RCC 7860 (cell line): ENCODE data around the gene ATP6V1C2.
"Not testable (repeated sequence)": the region's sequence is repeated elsewhere in the genome, so short reads cannot be mapped to it uniquely, and the experiment has no call there.

Experiments used
- DNase-seq: peaks from one replicate; pipeline ENCODE4 v3.0.0-alpha.2; 2015; ENCODE audit warnings: low spot score
- FAIRE-seq: peaks from 2 replicates; lab custom pipeline; 2012; peaks lifted over from hg19 to GRCh38; lab: Jason Lieb, UNC

Gene ATP6V1C2

DNA sequence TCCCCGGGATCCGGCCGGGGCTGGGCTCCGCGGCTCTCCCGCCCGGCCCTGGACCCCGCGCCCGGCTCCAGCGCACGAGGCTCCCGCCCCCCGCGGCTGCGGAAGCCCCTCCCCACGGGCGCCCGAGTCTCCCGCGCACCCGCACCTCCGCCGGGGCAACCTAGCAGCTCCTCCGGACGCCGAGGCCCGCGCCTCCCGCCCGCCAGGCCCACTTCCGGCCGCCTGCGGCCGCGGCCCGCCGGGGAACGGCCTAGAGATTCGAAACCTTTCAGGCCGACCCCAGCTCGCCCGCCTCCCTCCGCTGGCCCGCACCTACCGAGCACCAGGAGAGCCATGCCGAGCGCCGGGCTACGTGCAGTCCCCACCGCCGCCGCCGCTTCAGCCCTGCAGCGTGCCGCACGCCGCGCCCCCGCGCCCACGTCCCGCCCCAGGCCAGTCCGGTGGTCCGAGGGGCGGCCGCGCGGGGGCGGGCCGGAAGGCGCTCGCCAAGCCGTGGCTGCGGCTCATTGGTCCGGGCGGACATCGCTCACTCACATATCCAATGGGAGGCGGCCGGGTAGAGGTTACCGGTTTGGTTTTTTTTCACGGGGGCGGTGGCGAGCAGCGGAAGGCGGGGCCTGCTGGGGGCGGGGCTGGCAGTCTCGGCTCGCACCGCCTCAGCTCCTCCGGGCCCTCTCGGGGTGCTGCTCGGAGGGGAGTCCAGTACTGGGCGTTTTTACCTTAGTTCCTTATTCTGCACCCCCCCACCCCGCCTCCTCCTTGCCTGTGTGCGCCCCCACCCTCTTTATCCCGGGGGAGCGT is 91.1 kb downstream of the ATP6V1C2 start, which contains the start of gene PDIA6:
TSS of gene PDIA6 (minus strand) at position 424 of the 801 bp plus-strand sequence. CDS start at position 335, 89 bp downstream.
- FAIRE-seq, result no peak
- DNase-seq, result peak; percentile 88

DNA sequence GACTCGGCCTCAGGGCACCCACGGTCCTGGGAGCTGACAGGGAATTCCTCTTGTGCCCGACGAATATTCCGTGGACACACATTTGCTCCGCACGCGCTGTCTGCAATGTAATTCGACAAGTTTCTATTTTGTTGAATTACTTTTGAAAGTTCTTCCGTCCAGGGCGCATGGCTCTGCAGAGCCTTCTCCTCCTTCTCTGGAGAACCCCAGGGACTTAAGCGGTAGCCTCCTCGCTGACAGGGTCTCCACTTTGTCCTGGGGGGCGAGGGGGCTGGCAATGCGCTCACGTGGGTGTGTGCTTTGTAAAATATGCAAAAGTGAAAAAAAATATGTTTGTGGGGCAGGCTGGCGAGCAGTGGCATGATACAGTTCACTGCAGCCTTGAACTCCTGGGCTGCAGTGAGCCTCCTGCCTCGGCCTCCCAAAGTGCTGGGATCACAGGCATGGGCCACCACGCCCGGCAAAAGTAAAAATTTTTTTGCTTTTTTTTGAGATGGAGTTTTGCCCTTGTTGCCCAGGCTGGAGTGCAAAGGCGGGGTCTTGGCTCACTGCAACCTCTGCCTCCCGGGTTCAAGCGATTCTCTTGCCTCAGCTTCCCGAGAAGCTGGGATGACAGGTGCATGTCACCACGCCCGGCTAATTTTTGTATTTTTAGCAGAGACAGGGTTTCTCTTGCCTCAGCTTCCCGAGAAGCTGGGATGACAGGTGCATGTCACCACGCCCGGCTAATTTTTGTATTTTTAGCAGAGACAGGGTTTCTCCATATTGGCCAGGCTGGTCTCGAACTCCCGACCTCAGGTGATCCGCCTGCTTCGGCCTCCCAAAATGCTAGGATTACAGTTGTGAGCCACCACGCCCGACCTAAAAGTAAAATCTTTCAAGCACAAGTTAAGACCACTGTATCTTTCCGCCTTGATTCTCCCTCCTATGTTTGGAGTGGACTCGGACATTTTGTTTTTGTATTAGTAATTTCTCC is 92.0 kb downstream of the ATP6V1C2 start:
- DNase-seq, FAIRE-seq: not testable (repeated sequence)

- DNase-seq, result no peak
- FAIRE-seq, result no peak
Measured at GRCh38 chr2:10814142-10814541, 92.7 kb downstream of the ATP6V1C2 start.

GRCh38 chr2:10814571-10815331 is 93.3 kb downstream of the ATP6V1C2 start:
- FAIRE-seq, result no peak
- DNase-seq, result no peak

GRCh38 chr2:10817413-10817812 is 96.0 kb downstream of the ATP6V1C2 start:
- FAIRE-seq (no peak), DNase-seq (no peak)

- FAIRE-seq, DNase-seq: not testable (repeated sequence)
Measured at GRCh38 chr2:10818305-10818704, 96.9 kb downstream of the ATP6V1C2 start.

DNA sequence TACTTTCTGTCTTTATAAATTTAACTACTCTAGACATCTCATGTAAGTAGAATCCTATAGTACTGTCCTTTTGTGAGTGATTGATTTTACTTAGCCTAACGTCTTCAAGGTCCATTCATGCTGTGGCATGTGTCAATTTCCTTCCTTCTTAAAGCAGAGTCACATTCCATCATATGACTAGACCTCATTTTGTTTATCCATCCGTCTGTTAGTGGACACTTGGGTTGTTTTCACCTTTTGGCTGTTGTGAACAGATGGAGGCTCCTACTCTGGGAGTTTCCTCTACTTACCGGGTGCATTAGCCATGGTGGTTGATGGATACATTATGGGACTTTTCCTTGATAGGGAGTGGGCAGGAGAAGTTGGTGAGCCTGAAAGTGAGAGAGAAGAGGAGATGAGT is 97.6 kb downstream of the ATP6V1C2 start:
- no peak for DNase-seq
- no peak for FAIRE-seq

DNA sequence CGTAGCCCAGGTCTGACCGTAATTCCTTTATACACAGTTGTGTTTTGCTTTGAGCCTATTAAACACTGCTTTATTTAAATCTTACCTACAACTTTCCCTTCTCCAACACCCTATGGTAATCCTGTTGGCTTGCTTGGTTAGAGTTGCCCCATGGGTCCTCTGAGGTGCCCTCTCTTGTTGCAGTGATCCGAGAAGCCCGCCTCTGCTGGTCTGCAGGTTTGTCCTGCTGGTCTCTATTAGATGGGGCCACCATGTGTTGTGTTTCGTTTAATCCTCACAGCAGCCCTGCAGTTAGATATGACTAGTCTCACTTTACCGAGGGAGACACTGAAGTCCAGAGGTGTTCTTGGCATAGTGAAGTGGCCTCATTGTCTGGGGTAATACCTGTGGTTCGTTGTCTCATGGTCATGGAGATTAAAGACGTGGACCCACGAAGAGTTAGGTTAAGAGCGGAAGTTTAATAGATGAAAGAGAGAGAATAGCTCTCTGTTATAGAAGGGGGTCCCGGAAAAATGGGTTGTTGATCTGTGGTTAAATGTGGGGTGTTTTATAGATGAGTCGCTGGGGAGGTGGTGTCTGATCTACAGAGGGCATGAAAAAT is 98.4 kb downstream of the ATP6V1C2 start:
- no peak for FAIRE-seq
- no peak for DNase-seq

DNA sequence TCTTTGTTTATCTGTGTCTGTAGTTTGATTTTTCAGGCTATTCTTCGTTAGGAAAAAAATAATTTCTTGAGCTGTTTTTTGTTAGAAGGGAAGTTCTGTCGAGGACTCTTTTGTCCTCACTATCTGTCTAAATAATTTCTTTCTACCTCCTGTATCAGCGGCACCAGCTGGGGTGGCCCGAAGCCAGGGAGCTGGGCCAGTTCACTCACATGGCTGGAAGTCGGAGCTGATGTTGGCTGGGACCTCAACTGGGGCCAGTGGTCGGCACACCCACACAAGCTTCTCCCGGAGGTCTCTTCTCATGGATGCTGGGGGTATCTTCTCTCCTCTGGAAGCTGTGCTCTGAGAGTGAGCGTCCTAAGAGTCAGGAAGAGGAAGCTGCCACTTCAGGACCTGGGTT is 99.1 kb downstream of the ATP6V1C2 start:
- DNase-seq (no peak), FAIRE-seq (no peak)

GRCh38 chr2:10820978-10821695 is 99.7 kb downstream of the ATP6V1C2 start:
- no peak for DNase-seq

GRCh38 chr2:10824191-10824590 is 102.8 kb downstream of the ATP6V1C2 start:
- DNase-seq (no peak), FAIRE-seq (no peak)

More at GRCh38 chr2:10820978-10821695, 99.7 kb downstream of the ATP6V1C2 start:
- FAIRE-seq, result no peak

GRCh38 chr2:10826026-10826425 is 104.6 kb downstream of the ATP6V1C2 start:
- DNase-seq, result no peak
- no peak for FAIRE-seq

DNA sequence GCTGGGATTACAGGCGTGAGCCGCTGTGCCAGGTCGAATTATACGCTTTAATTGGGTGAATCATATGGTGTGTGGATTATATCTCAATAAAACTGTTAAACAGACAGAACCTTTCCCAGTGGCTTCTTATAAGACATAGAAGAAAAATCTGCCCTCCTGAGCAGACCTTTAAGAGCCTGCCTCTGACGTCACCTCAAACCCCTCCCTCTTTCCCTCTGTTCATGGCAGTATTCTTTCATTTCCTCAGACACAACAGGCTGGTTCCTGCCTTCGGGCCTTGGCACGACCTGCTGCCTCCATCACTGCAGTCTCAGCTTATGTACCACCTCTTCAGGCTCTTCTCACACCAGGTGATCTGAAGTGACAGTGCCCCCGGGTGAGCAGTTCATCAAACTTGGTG is 105.2 kb downstream of the ATP6V1C2 start:
- FAIRE-seq (no peak), DNase-seq (no peak)

GRCh38 chr2:10828346-10828745 is 106.9 kb downstream of the ATP6V1C2 start:
- DNase-seq (no peak), FAIRE-seq (no peak)

- DNase-seq (no peak), FAIRE-seq (no peak)
Measured at GRCh38 chr2:10829299-10829698, 107.9 kb downstream of the ATP6V1C2 start.

DNA sequence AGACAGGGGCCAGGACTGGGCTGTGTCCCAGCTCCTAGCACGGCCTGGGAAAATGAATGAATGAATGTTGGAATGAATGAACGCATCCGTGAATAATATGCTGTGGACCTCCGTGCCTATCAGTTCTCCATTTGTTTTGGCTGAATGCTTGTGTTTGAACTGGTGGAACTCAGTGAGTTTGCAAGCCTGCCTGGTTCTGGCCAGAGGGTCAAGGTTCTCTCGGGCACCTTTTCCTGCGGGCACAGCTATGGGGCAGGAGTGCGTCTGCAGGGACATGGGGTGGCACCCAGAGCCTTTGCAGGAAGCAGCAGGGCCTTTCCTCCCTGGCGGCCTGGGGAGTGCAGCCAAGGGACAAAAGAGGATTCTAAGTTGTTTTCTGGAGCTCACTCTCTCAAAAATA is 108.8 kb downstream of the ATP6V1C2 start:
- FAIRE-seq (no peak), DNase-seq (no peak)

GRCh38 chr2:10830641-10831399 is 109.4 kb downstream of the ATP6V1C2 start:
- FAIRE-seq (no peak), DNase-seq (no peak)

- FAIRE-seq, result no peak
Measured at GRCh38 chr2:10831400-10831985, 110.1 kb downstream of the ATP6V1C2 start.

More at GRCh38 chr2:10831400-10831985, 110.1 kb downstream of the ATP6V1C2 start:
- DNase-seq, result no peak
